Neural crest cell (in vitro differentiated cells): ENCODE results near the gene ATP8A1. TPM values are rescaled to one million over a fixed set of nuclear protein-coding genes. Genes with fewer than 3 reads are reported as not detected.
"Not testable (repeated sequence)": the region's sequence is repeated elsewhere in the genome, so short reads cannot be mapped to it uniquely, and the experiment has no call there.

Experiments used
- DNase-seq: peaks from one replicate; pipeline ENCODE4 v3.0.0; 2021; ENCODE audit warnings: low read depth, mixed read lengths, low spot score
- H3K27ac Mint-ChIP-seq: one replicate; pipeline ENCODE4 v1.8.0; 2021; ENCODE audit warnings: mild to moderate bottlenecking, mixed read lengths; ENCODE audit not compliant: unreplicated experiment
- H3K27me3 Mint-ChIP-seq: 2 replicates; pipeline ENCODE4 v1.8.0; 2021; ENCODE audit warnings: low read depth, mild to moderate bottlenecking, mixed read lengths
- H3K36me3 Mint-ChIP-seq: 2 replicates; pipeline ENCODE4 v1.8.0; 2021; ENCODE audit warnings: low read depth, mild to moderate bottlenecking, mixed read lengths
- H3K4me1 Mint-ChIP-seq: 2 replicates; pipeline ENCODE4 v1.8.0; 2021; ENCODE audit warnings: mixed read lengths
- H3K4me3 Mint-ChIP-seq: one replicate; pipeline ENCODE4 v1.8.0; 2021; ENCODE audit warnings: mild to moderate bottlenecking, mixed read lengths
- H3K9me3 Mint-ChIP-seq: 2 replicates; pipeline ENCODE4 v1.8.0; 2021; ENCODE audit warnings: mixed read lengths
- CTCF ChIP-seq: fragments of 200-600 bp; sonication (generic); conservative IDR thresholded peaks from 2 replicates; pipeline ENCODE4 v1.5.0; 2021; ENCODE audit warnings: antibody characterized with exemption, mild to moderate bottlenecking
- total RNA-seq: library from RNA; stranded (reverse); gene quantifications from 2 replicates; pipeline ENCODE4 v1.2.1, GENCODE V29; 2021

ATP8A1 gene
- total RNA-seq, 1 donor from 2014 or later = 11.9 TPM

- no peak overlapping the region for H3K27ac Mint-ChIP-seq
- peaks cover 49% of the 10 kb centered on the region for H3K27me3 Mint-ChIP-seq
- no peak for TF ChIP-seq CTCF
- H3K4me1 Mint-ChIP-seq = peaks cover 17% of the 10 kb centered on the region
- no peak overlapping the region for H3K4me3 Mint-ChIP-seq
- DNase-seq = no peak
- no peaks in the 10 kb centered on the region for H3K9me3 Mint-ChIP-seq
- peaks cover 3% of the 10 kb centered on the region for H3K36me3 Mint-ChIP-seq
Measured at GRCh38 chr4:42391355-42391664, 265.6 kb downstream of the ATP8A1 start.

GRCh38 chr4:42390622-42391354 is 266.1 kb downstream of the ATP8A1 start:
- H3K9me3 Mint-ChIP-seq = no peaks in the 10 kb centered on the region
- peaks cover 45% of the 10 kb centered on the region for H3K27me3 Mint-ChIP-seq
- peaks cover 16% of the 10 kb centered on the region for H3K4me1 Mint-ChIP-seq
- H3K27ac Mint-ChIP-seq = no peak overlapping the region
- no peak for DNase-seq
- no peak for TF ChIP-seq CTCF
- H3K4me3 Mint-ChIP-seq = no peak overlapping the region
- H3K36me3 Mint-ChIP-seq = peaks cover 3% of the 10 kb centered on the region

GRCh38 chr4:42385516-42385915 is 271.4 kb downstream of the ATP8A1 start:
- no peak for TF ChIP-seq CTCF
- Mint-ChIP-seq H3K27me3 (peaks cover 8% of the 10 kb centered on the region), H3K9me3 (no peaks in the 10 kb centered on the region), H3K4me3 (no peak overlapping the region), H3K4me1 (peaks cover 1% of the 10 kb centered on the region), H3K36me3 (no peaks in the 10 kb centered on the region), H3K27ac (no peak overlapping the region)
- no peak for DNase-seq

GRCh38 chr4:42381666-42382065 is 275.2 kb downstream of the ATP8A1 start:
- no peaks in the 10 kb centered on the region for H3K36me3 Mint-ChIP-seq
- no peak for TF ChIP-seq CTCF
- no peak overlapping the region for H3K27ac Mint-ChIP-seq
- H3K27me3 Mint-ChIP-seq = peaks cover 3% of the 10 kb centered on the region
- no peaks in the 10 kb centered on the region for H3K4me1 Mint-ChIP-seq
- H3K9me3 Mint-ChIP-seq = peaks cover 3% of the 10 kb centered on the region
- H3K4me3 Mint-ChIP-seq = no peak overlapping the region
- DNase-seq = no peak

GRCh38 chr4:42377497-42377896 is 279.4 kb downstream of the ATP8A1 start:
- Mint-ChIP-seq H3K4me3 (no peak overlapping the region), H3K27ac (no peak overlapping the region), H3K27me3 (peaks cover 3% of the 10 kb centered on the region), H3K9me3 (peaks cover 8% of the 10 kb centered on the region), H3K4me1 (no peaks in the 10 kb centered on the region), H3K36me3 (peaks cover 4% of the 10 kb centered on the region)
- TF ChIP-seq CTCF = no peak
- no peak for DNase-seq

GRCh38 chr4:42372303-42372702 is 284.6 kb downstream of the ATP8A1 start:
- not testable (repeated sequence) for H3K36me3 Mint-ChIP-seq, H3K4me3 Mint-ChIP-seq, H3K27me3 Mint-ChIP-seq, H3K9me3 Mint-ChIP-seq, DNase-seq, H3K4me1 Mint-ChIP-seq, H3K27ac Mint-ChIP-seq
